ENCODE results near the gene CENPO. TPM values are rescaled to one million over a fixed set of nuclear protein-coding genes. Genes with fewer than 3 reads are reported as not detected.

CENPO gene
- total RNA-seq, 1 experiment from 2014 or later: 33.0 TPM

GRCh38 chr2:24814516-24814915 is 21.3 kb downstream of the CENPO start:
- POLR2A ChIA-PET (ENCODE audit: unreplicated experiment): no interaction called here
- peaks cover 3% of the 10 kb centered on the region for H3K4me1 ChIP-seq (replicated peaks; ENCODE audit: insufficient read depth)
- intact Hi-C loops (cut with micrococcal nuclease; ENCODE audit: unreplicated experiment): no loop called here
- no peaks in the 10 kb centered on the region for H3F3A ChIP-seq (ENCODE audit: insufficient read depth, low read depth)
- H3K9me3 ChIP-seq (ENCODE audit: insufficient read depth, low read depth): no peaks in the 10 kb centered on the region
- CTCF ChIA-PET: interaction anchor here (0.6 to 1.1 kb wide), 2 partner anchors 21 to 1309 kb away, joined by 3 read pairs; partner anchors contain the start of genes CENPO and PTRHD1
- no peak overlapping the region for H3K4me2 ChIP-seq
- TF ChIP-seq EZH2 (IDR thresholded peaks at IDR 0.05; ENCODE audit: low read depth) (no peak), CTCF (conservative IDR thresholded peaks at IDR 0.05) (no peak)
- no peak overlapping the region for H3K4me3 ChIP-seq
- DNase-seq: no peak
- no peak overlapping the region for H3K27ac ChIP-seq
- H3K27me3 ChIP-seq (ENCODE audit: insufficient read depth, low read depth): no peaks in the 10 kb centered on the region
- H2AFZ ChIP-seq: no peak overlapping the region
- no peaks in the 10 kb centered on the region for H4K20me1 ChIP-seq (ENCODE audit: insufficient read depth)
- 0 out of 2 replicates have a peak, but pooled peaks cover 11% of the 10 kb centered on the region for H3K36me3 ChIP-seq (ENCODE audit: low read depth)
- no TSS peak for BruUV-seq (replicated peaks)
- no peaks in the 10 kb centered on the region for H3K9me2 ChIP-seq (ENCODE audit: insufficient read depth)
- peaks cover 25% of the 10 kb centered on the region for H3K79me2 ChIP-seq (ENCODE audit: low read depth)

- peaks cover 19% of the 10 kb centered on the region for H3K79me2 ChIP-seq (ENCODE audit: low read depth)
Measured at GRCh38 chr2:24815171-24815570, 21.9 kb downstream of the CENPO start.

GRCh38 chr2:24816404-24816803 is 23.2 kb downstream of the CENPO start:
- no peak overlapping the region for H3K4me2 ChIP-seq
- ChIA-PET POLR2A (ENCODE audit: unreplicated experiment) (no interaction called here), CTCF (no interaction called here)
- DNase-seq: no peak
- BruUV-seq (replicated peaks): no TSS peak
- H3F3A ChIP-seq (ENCODE audit: insufficient read depth, low read depth): no peaks in the 10 kb centered on the region
- no peaks in the 10 kb centered on the region for H3K9me3 ChIP-seq (ENCODE audit: insufficient read depth, low read depth)
- 0 out of 2 replicates have a peak, but pooled peaks cover 14% of the 10 kb centered on the region for H3K36me3 ChIP-seq (ENCODE audit: low read depth)
- no peaks in the 10 kb centered on the region for H3K27me3 ChIP-seq (ENCODE audit: insufficient read depth, low read depth)
- H3K4me3 ChIP-seq: no peak overlapping the region
- TF ChIP-seq CTCF (conservative IDR thresholded peaks at IDR 0.05): no peak
- TF ChIP-seq EZH2 (IDR thresholded peaks at IDR 0.05; ENCODE audit: low read depth): no peak
- no peak overlapping the region for H3K27ac ChIP-seq
- intact Hi-C loops (cut with micrococcal nuclease; ENCODE audit: unreplicated experiment): no loop called here
- no peak overlapping the region for H2AFZ ChIP-seq
- peaks cover 9% of the 10 kb centered on the region for H3K79me2 ChIP-seq (ENCODE audit: low read depth)
- no peaks in the 10 kb centered on the region for H4K20me1 ChIP-seq (ENCODE audit: insufficient read depth)
- H3K4me1 ChIP-seq (replicated peaks; ENCODE audit: insufficient read depth): no peaks in the 10 kb centered on the region
- no peaks in the 10 kb centered on the region for H3K9me2 ChIP-seq (ENCODE audit: insufficient read depth)

More at GRCh38 chr2:24815171-24815570, 21.9 kb downstream of the CENPO start:
- H3K36me3 ChIP-seq (ENCODE audit: low read depth): 0 out of 2 replicates have a peak, but pooled peaks cover 14% of the 10 kb centered on the region
- H3K4me2 ChIP-seq: no peak overlapping the region
- no peak for DNase-seq
- no peak overlapping the region for H3K4me3 ChIP-seq
- intact Hi-C loops (cut with micrococcal nuclease; ENCODE audit: unreplicated experiment): no loop called here
- H3K4me1 ChIP-seq (replicated peaks; ENCODE audit: insufficient read depth): no peaks in the 10 kb centered on the region
- H3F3A ChIP-seq (ENCODE audit: insufficient read depth, low read depth): no peaks in the 10 kb centered on the region
- TF ChIP-seq CTCF (conservative IDR thresholded peaks at IDR 0.05): no peak
- TF ChIP-seq EZH2 (IDR thresholded peaks at IDR 0.05; ENCODE audit: low read depth): no peak
- H3K27ac ChIP-seq: no peak overlapping the region
- no peaks in the 10 kb centered on the region for H3K27me3 ChIP-seq (ENCODE audit: insufficient read depth, low read depth)
- ChIA-PET POLR2A (ENCODE audit: unreplicated experiment) (no interaction called here), CTCF (interaction anchor here (1.1 kb wide), 1 partner anchor 22 kb away, joined by 3 read pairs; the partner anchor contains the start of genes CENPO and PTRHD1)
- no peak overlapping the region for H2AFZ ChIP-seq
- H3K9me3 ChIP-seq (ENCODE audit: insufficient read depth, low read depth): no peaks in the 10 kb centered on the region
- H4K20me1 ChIP-seq (ENCODE audit: insufficient read depth): no peaks in the 10 kb centered on the region
- BruUV-seq (replicated peaks): no TSS peak
- no peaks in the 10 kb centered on the region for H3K9me2 ChIP-seq (ENCODE audit: insufficient read depth)
